Activated T-helper 1 cell treated with anti-CD3 and anti-CD28 coated beads, Interleukin-12 subunit alpha, Interleukin-12 subunit beta, Interleukin-2, Interleukin-4 antibody, amounts not matched to agents 30 ng/mL and 10 ng/mL and 1 ng/mL, durations not matched to agents 14 hours and 24 hours and 36 hours (primary cell): Measurements from ENCODE around the gene CDH4. TPM values are rescaled to one million over a fixed set of nuclear protein-coding genes. Genes with fewer than 3 reads are reported as not detected.

Source experiments
- DNase-seq: peaks from one replicate; pipeline ENCODE4 v3.0.0; 2021; ENCODE audit warnings: low spot score
- H3K27ac Mint-ChIP-seq: one replicate; pipeline ENCODE4 v1.8.0; 2021; ENCODE audit warnings: mild to moderate bottlenecking, mixed read lengths
- H3K27me3 Mint-ChIP-seq: one replicate; pipeline ENCODE4 v1.8.0; 2022; ENCODE audit warnings: mild to moderate bottlenecking, moderate library complexity, mixed read lengths; ENCODE audit not compliant: insufficient read depth
- H3K36me3 Mint-ChIP-seq: one replicate; pipeline ENCODE4 v1.8.0; 2021; ENCODE audit warnings: low read depth, mixed read lengths
- H3K4me1 Mint-ChIP-seq: one replicate; pipeline ENCODE4 v1.8.0; 2021; ENCODE audit warnings: low read depth, mixed read lengths
- H3K4me3 Mint-ChIP-seq: one replicate; pipeline ENCODE4 v1.8.0; 2021; ENCODE audit warnings: mild to moderate bottlenecking, moderate library complexity, mixed read lengths
- H3K9me3 Mint-ChIP-seq: one replicate; pipeline ENCODE4 v1.8.0; 2021; ENCODE audit warnings: mixed read lengths
- intact Hi-C: fragments of 100-400 bp; cut with micrococcal nuclease; formaldehyde crosslinking; loops from one replicate; pipeline ENCODE4 v1.15.1; 2024
- total RNA-seq: library from RNA; stranded (reverse); gene quantifications from 2 replicates; pipeline ENCODE4 v1.2.3, GENCODE V29; 2022

Gene CDH4
- total RNA-seq, 1 donor from 2014 or later: not detected

DNA sequence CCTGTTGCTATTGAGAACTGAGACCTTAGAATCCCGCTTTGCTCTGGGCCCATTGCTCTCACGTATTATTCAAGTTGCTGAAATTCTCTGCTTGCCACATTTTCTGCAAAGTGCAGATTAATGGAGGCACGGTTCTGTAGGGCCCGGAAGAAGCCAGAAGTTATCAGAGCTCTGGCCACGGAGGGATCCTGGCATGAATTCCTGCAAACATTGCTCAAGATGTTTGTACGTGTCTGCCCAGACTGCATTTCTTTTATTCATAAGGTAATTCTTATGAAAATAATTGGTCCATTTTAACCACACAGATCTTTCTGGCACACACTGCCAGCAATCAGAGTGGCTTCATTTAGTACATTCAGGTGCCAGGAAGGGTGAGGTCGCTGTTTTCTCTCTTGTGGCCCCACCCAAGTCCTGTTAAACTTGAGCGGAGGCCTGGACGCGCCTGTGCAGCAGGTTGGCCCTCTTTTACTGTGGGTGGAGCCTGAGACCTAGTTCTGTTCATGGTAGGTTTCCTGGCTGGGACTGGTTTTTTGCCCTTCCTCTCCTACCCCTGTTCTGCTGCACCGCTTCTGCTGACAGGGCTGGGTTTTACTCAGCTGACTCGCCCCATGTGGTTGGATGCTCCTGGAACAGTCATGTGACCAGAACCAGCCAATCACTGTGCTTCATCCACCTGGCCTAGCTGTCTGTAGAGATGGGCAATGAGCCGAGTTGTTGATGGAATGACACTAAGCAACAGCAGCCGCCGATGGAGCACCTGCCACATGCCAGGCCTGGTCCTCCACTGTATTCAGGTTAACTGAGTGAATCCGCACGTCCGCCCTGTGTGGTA lies 230.2 kb downstream of the CDH4 start:
- Mint-ChIP-seq H3K36me3 (no peaks in the 10 kb centered on the region), H3K27me3 (no peaks in the 10 kb centered on the region), H3K4me1 (no peaks in the 10 kb centered on the region), H3K27ac (no peak overlapping the region), H3K4me3 (no peak overlapping the region), H3K9me3 (peaks cover 5% of the 10 kb centered on the region)
- no peak for DNase-seq
- intact Hi-C loops: no loop called here

DNA sequence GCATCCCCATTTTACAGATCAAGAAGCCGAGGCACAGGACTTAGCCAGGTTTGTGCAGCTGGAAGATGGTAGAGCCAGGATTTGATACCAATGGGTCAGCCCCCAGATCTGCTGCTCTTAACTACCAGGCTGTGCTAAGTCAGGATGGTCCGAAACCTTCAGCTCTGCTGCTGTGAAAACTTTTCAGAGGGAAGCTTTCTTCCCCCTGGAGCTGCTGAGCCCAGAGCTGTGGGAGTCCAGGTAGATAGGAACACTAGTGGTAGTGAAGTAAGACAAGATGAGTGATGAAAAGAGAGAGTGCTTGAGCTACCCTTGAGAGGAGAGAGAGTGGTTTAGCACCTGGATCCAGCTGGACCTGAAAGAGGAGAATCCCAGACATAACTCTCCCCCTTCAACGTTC lies 230.8 kb downstream of the CDH4 start:
- peaks cover 5% of the 10 kb centered on the region for H3K9me3 Mint-ChIP-seq
- no peaks in the 10 kb centered on the region for H3K36me3 Mint-ChIP-seq
- intact Hi-C loops: no loop called here
- H3K27me3 Mint-ChIP-seq: no peaks in the 10 kb centered on the region
- H3K4me3 Mint-ChIP-seq: no peak overlapping the region
- no peaks in the 10 kb centered on the region for H3K4me1 Mint-ChIP-seq
- H3K27ac Mint-ChIP-seq: no peak overlapping the region
- DNase-seq: no peak

DNA sequence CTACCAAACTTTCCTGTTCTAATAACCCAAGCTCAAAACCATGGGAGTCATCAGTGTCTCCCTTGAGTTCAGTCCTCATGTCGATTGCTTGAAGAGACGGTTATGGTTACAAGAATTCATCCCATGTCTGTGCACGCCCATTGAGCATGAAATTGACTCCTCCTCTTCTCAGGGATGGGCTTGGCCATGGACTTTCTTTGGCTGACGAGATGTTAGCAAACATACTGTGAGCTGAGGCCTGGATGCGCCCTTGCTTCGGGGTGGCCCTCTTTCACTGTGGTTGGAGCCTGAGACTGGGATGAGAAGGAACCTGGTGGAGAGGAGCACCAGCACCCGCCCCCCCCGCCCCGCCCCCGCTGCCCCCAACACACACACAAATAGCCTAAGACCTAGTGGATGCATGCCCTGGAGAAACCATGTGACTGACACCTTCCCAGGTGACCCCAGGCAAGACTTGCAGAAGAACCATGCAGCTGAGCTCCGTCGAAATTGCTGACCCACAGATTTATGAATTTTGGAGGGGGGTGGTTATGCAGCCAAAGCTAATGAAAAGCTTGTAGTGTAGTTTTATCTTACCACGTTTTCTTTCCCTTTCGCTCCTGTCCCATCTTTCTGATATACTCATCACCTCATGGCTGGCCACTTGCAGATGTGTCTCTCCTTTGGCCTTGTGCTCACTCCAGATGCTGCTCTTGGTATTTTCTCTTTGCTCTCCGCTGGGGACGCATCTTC lies 231.4 kb downstream of the CDH4 start:
- Mint-ChIP-seq H3K27me3 (no peaks in the 10 kb centered on the region), H3K4me1 (no peaks in the 10 kb centered on the region), H3K9me3 (peaks cover 5% of the 10 kb centered on the region), H3K27ac (no peak overlapping the region), H3K36me3 (no peaks in the 10 kb centered on the region), H3K4me3 (no peak overlapping the region)
- intact Hi-C loops: no loop called here
- no peak for DNase-seq

DNA sequence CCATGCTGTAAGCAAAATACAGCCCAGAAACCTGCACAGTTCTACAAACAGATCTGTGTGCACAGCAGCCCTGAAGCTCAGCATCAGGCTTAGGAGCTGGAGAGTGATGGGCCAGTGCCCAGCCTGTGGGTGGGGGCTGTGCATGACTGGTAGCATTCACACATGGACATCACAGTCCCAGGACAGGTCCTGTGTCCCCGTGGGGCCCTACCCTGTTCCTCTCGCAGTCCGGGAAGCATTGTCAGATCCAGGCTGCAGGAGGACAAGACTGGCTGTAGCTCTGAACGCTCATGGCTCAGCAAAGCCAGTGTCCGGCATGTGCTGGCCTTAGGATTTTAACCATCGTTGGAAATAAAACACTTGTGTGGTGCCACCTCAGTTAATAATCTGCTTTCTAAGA lies 234.1 kb downstream of the CDH4 start:
- no peak overlapping the region for H3K4me3 Mint-ChIP-seq

DNA sequence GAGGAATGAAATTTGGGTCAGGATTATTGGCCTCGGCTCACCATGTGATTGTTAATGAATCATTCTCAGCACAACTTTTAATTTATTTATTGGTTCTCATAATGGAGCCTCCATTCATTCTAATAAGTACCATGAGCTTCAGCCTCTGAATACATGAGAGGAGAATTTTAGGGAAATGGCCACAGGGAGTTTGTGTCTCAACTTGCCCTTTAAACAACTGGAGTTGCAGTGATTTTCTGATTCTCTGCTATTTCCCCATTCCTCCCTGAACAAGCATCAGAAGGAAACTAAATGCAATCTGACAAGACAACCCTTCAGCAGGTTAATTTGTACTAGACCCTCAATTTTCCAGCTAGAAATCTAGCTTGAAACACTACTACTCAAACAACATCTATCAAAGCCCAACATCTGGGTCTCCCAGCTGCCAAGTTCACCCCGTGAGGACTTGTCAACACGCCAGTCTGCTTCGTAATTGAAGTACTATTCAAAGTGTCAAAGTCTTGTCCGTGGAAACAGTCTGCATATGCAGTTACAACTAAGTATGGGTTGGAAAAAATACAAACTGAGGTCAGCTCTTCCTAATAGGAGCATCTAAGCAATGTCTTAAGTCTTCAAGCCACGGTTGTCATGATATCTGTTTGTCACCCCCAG lies 235.4 kb downstream of the CDH4 start:
- no peak for DNase-seq
- Mint-ChIP-seq H3K9me3 (no peaks in the 10 kb centered on the region), H3K27ac (no peak overlapping the region), H3K36me3 (no peaks in the 10 kb centered on the region), H3K4me3 (no peak overlapping the region), H3K27me3 (no peaks in the 10 kb centered on the region), H3K4me1 (no peaks in the 10 kb centered on the region)
- intact Hi-C loops: no loop called here

More for the DNA sequence above, 234.1 kb downstream of the CDH4 start:
- intact Hi-C loops: no loop called here
- Mint-ChIP-seq H3K9me3 (no peaks in the 10 kb centered on the region), H3K4me1 (no peaks in the 10 kb centered on the region), H3K27me3 (no peaks in the 10 kb centered on the region), H3K27ac (no peak overlapping the region), H3K36me3 (no peaks in the 10 kb centered on the region)
- DNase-seq: no peak

GRCh38 chr20:61487997-61488371 lies 235.9 kb downstream of the CDH4 start:
- intact Hi-C loops: no loop called here

DNA sequence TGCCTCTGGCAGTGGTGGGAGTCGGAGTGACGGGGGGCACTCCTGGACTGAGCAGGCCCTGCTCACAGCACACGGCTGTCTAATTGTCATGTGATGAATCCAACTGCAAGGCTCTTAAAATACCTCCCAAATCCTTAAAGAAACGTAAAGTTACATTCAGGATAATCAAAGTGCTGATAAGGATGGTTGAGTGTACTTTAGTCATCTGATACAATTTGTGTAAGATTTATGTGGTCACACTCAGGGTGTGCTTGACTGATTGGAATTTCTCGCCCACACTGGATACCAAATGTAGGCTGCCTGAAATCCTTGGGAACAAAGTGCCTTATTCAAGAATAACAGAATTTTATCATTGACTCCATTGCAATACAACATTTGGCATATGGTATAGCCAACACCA lies 238.7 kb downstream of the CDH4 start:
- Mint-ChIP-seq H3K4me3 (no peak overlapping the region), H3K4me1 (no peaks in the 10 kb centered on the region), H3K27me3 (no peaks in the 10 kb centered on the region), H3K9me3 (no peaks in the 10 kb centered on the region), H3K36me3 (no peaks in the 10 kb centered on the region), H3K27ac (no peak overlapping the region)
- DNase-seq: no peak
- intact Hi-C loops: no loop called here

More at GRCh38 chr20:61487997-61488371, 235.9 kb downstream of the CDH4 start:
- H3K27me3 Mint-ChIP-seq: no peaks in the 10 kb centered on the region
- no peak overlapping the region for H3K27ac Mint-ChIP-seq
- H3K4me3 Mint-ChIP-seq: no peak overlapping the region
- no peak for DNase-seq
- no peaks in the 10 kb centered on the region for H3K36me3 Mint-ChIP-seq
- H3K4me1 Mint-ChIP-seq: no peaks in the 10 kb centered on the region
- no peaks in the 10 kb centered on the region for H3K9me3 Mint-ChIP-seq

DNA sequence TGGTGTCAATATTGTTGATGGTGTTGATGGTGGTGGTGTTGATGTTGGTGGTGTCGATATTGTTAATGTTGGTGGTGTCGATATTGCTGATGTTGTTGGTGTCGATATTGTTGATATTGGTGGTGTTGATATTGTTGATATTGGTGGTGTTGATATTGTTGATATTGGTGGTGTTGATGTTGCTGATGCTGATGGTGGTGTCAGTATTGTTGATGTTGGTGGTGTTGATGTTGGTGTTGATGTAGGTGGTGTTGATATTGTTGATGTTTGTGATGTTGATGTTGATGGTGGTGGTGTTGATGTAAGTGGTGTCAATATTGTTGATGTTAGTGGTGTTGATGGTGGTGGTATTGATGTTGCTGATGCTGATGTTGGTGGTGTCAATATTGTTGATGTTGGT lies 240.0 kb downstream of the CDH4 start:
- H3K36me3 Mint-ChIP-seq: no peaks in the 10 kb centered on the region
- H3K9me3 Mint-ChIP-seq: no peaks in the 10 kb centered on the region
- no peak for DNase-seq
- intact Hi-C loops: no loop called here
- no peaks in the 10 kb centered on the region for H3K27me3 Mint-ChIP-seq
- H3K4me1 Mint-ChIP-seq: no peaks in the 10 kb centered on the region
- no peak overlapping the region for H3K4me3 Mint-ChIP-seq
- H3K27ac Mint-ChIP-seq: no peak overlapping the region

GRCh38 chr20:61493798-61494305 lies 241.8 kb downstream of the CDH4 start:
- Mint-ChIP-seq H3K9me3 (no peaks in the 10 kb centered on the region), H3K4me1 (no peaks in the 10 kb centered on the region), H3K36me3 (no peaks in the 10 kb centered on the region), H3K4me3 (no peak overlapping the region), H3K27ac (no peak overlapping the region), H3K27me3 (no peaks in the 10 kb centered on the region)
- intact Hi-C loops: no loop called here
- DNase-seq: no peak

DNA sequence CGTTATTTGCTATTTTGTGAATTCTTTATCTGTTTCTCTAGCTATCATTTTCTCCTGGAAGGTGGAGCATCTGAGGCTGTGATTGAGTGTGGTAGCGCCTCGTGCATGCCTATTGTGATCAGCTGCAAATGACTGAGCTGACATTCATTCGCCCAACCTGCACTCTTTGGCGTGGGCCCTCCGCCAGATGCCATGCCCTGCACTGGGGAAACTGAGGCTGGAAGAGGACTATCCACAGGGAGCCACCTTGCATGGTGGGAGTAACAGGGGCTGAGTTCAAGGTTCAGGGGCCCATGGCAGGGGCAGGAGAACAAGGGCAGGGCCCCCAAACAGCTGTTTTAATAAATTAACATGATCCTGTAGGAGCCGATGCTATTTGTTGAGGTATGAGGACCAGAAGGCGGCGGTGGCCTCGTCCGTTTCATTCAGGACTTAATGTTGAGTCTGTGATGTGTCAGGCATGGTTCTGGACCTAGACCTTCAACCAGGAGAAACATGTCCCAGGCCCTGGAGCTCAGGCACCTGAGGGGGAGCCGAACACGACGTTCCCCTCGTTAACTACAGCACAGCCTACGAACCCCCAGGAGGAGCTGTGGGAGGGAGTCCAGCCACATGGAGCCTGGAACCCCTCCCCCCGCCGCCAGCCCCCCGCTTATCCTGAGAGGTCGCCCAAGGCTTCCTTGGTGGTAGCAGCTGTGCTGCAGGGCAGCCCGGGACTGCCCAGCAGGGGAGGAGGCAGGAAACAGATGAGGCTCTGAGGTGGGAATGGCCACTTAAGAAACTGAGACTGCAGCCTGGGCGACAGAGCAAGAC lies 242.9 kb downstream of the CDH4 start:
- intact Hi-C loops: no loop called here
- H3K4me1 Mint-ChIP-seq: no peaks in the 10 kb centered on the region
- no peak overlapping the region for H3K27ac Mint-ChIP-seq
- no peaks in the 10 kb centered on the region for H3K9me3 Mint-ChIP-seq
- no peaks in the 10 kb centered on the region for H3K27me3 Mint-ChIP-seq
- DNase-seq: no peak
- no peak overlapping the region for H3K4me3 Mint-ChIP-seq
- H3K36me3 Mint-ChIP-seq: no peaks in the 10 kb centered on the region

DNA sequence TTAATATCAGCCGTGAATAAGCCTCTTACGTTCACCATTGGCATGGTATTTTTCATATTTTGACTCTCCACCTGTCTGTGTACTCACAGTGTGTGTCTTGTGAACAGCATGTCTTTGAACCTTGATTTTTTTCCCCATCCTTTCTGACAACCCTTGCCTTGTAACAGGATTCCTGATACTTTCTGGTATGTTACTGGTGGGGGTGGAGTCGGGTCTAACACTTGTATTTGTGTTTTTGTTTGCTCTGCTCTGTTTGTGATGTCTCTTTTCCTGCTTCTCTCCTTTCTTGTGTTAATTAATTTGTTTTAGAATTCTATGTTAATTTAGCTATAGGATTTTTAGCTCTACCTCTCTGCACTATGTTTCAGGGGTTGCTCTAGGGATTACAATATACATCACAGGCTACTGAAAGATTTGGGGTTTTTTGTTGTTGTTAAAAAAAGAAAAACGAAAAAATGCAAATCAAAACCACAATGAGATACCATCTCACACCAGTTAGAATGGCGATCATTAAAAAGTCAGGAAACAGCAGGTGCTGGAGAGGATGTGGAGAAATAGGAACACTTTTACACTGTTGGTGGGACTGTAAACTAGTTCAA lies 245.1 kb downstream of the CDH4 start:
- Mint-ChIP-seq H3K27me3 (no peaks in the 10 kb centered on the region), H3K36me3 (no peaks in the 10 kb centered on the region), H3K4me3 (no peak overlapping the region), H3K9me3 (no peaks in the 10 kb centered on the region), H3K27ac (no peak overlapping the region), H3K4me1 (no peaks in the 10 kb centered on the region)
- DNase-seq: no peak
- intact Hi-C loops: no loop called here

GRCh38 chr20:61499859-61500554 lies 247.9 kb downstream of the CDH4 start:
- Mint-ChIP-seq H3K4me1 (no peaks in the 10 kb centered on the region), H3K4me3 (no peak overlapping the region), H3K27me3 (no peaks in the 10 kb centered on the region), H3K9me3 (no peaks in the 10 kb centered on the region), H3K27ac (no peak overlapping the region), H3K36me3 (no peaks in the 10 kb centered on the region)
- DNase-seq: no peak
- intact Hi-C loops: no loop called here
